SK-N-SH (cell line): ENCODE measurements around the gene RNF169. TPM values are rescaled to one million over a fixed set of nuclear protein-coding genes. Genes with fewer than 3 reads are reported as not detected.

ENCODE experiments used
- CTCF ChIA-PET: fragments of 300-600, 350-600 bp; formaldehyde crosslinking; extraction: SDS; loops from one replicate; lab custom pipeline; 2021; lab: Yijun Ruan, JAX
- POLR2A ChIA-PET: fragments of 350-600 bp; sonication (Branson Sonifier 250); formaldehyde crosslinking; extraction: SDS; loops from one replicate; lab custom pipeline; 2020; ENCODE audit warnings: antibody characterized with exemption, inconsistent platforms; lab: Yijun Ruan, JAX
- DNase-seq: peaks from one replicate; pipeline ENCODE4 v3.0.0; 2012
- H2AFZ ChIP-seq: fragments of 200-600 bp; sonication (generic); 2 replicates; pipeline ENCODE4 v1.8.1; 2016; ENCODE audit warnings: antibody characterized with exemption, mild to moderate bottlenecking, low read depth
- H3F3A ChIP-seq: fragments of 200-600 bp; sonication (generic); replicated peaks from 2 replicates; pipeline ENCODE3; 2016; ENCODE audit warnings: antibody characterized with exemption, mild to moderate bottlenecking; ENCODE audit not compliant: insufficient read depth
- H3K27ac ChIP-seq, 2 experiments: fragments of 200-500 bp in 1 of 2; fragments of 200-600 bp in 1 of 2; sonication (Bioruptor generic) in 1 of 2; sonication (generic), shearing (Covaris generic) in 1 of 2; 2 replicates each; pipeline versions ENCODE4 v1.5.1 to v1.6.1; 2014 to 2016; ENCODE audit warnings: low read depth in 2 of 2, inconsistent platforms in 1 of 2, low read length in 1 of 2, mild to moderate bottlenecking in 1 of 2, mixed read lengths in 1 of 2
- H3K27me3 ChIP-seq: fragments of 200-600 bp; sonication (generic), shearing (Covaris generic); 2 replicates; pipeline ENCODE4 v1.6.1; 2016; ENCODE audit warnings: mixed run types; ENCODE audit not compliant: insufficient read depth
- H3K36me3 ChIP-seq, 2 experiments: fragments of 200-500 bp in 1 of 2; fragments of 200-600 bp in 1 of 2; sonication (Bioruptor generic) in 1 of 2; sonication (generic) in 1 of 2; replicated peaks in 1 of 2; 2 replicates each; pipeline versions ENCODE3 to v1.5.1; 2014 to 2016; ENCODE audit warnings: low read length in 1 of 2, mild to moderate bottlenecking in 1 of 2; ENCODE audit not compliant: insufficient read depth in 2 of 2, control insufficient read depth in 1 of 2
- H3K4me1 ChIP-seq, 2 experiments: fragments of 200-500 bp in 1 of 2; fragments of 200-600 bp in 1 of 2; sonication (Bioruptor generic) in 1 of 2; sonication (generic), shearing (Covaris generic) in 1 of 2; 2 replicates each; pipeline versions ENCODE4 v1.5.1 to v1.6.1; 2014 to 2016; ENCODE audit warnings: low read depth in 1 of 2, low read length in 1 of 2, mixed run types in 1 of 2; ENCODE audit not compliant: insufficient read depth in 2 of 2, control insufficient read depth in 1 of 2
- H3K4me2 ChIP-seq: fragments of 200-600 bp; sonication (generic), shearing (Covaris generic); 2 replicates; pipeline ENCODE4 v1.6.1; 2017; ENCODE audit warnings: mixed run types
- H3K4me3 ChIP-seq, 2 experiments: fragments of 200-500 bp in 1 of 2; fragments of 200-600 bp in 1 of 2; sonication (Bioruptor generic) in 1 of 2; sonication (generic), shearing (Covaris generic) in 1 of 2; 2 replicates each; pipeline versions ENCODE4 v1.5.1 to v1.8.1; 2014 to 2016; ENCODE audit warnings: low read depth in 2 of 2, inconsistent platforms in 1 of 2, low read length in 1 of 2, mild to moderate bottlenecking in 1 of 2, mixed read lengths in 1 of 2, moderate library complexity in 1 of 2
- H3K79me2 ChIP-seq: fragments of 200-600 bp; sonication (generic); 2 replicates; pipeline ENCODE4 v1.8.1; 2017; ENCODE audit warnings: mild to moderate bottlenecking; ENCODE audit not compliant: insufficient read depth
- H3K9ac ChIP-seq: fragments of 200-600 bp; sonication (generic); 2 replicates; pipeline ENCODE4 v1.6.1; 2017; ENCODE audit warnings: mixed run types
- H3K9me2 ChIP-seq: fragments of 200-600 bp; sonication (generic); 2 replicates; pipeline ENCODE4 v1.6.1; 2017; ENCODE audit warnings: mixed run types
- H3K9me3 ChIP-seq: fragments of 200-600 bp; sonication (generic); 2 replicates; pipeline ENCODE4 v1.6.1; 2017; ENCODE audit warnings: mixed run types, mild to moderate bottlenecking, moderate library complexity
- H4K20me1 ChIP-seq: fragments of 200-600 bp; sonication (generic); 2 replicates; pipeline ENCODE4 v1.6.1; 2017; ENCODE audit warnings: mild to moderate bottlenecking, mixed run types; ENCODE audit not compliant: insufficient read depth
- ELF1 ChIP-seq: IDR thresholded peaks from 2 replicates; pipeline ENCODE4 v1.4.0; 2012
- EP300 ChIP-seq, 2 experiments: IDR thresholded peaks; 2 replicates each; pipeline versions ENCODE4 v1.4.0 to v1.6.1; 2012; ENCODE audit warnings: borderline replicate concordance in 1 of 2, low read depth in 1 of 2, low read length in 1 of 2
- EZH2phosphoT487 ChIP-seq: fragments of 200-600 bp; sonication (generic); IDR thresholded peaks from 2 replicates; pipeline ENCODE4 v1.6.1; 2017; ENCODE audit warnings: low read depth, mixed run types, mild to moderate bottlenecking, antibody characterized with exemption, moderate library complexity, borderline replicate concordance
- JUND ChIP-seq: IDR thresholded peaks from 2 replicates; pipeline ENCODE4 v1.4.0; 2012
- MEF2A ChIP-seq: IDR thresholded peaks from 2 replicates; pipeline ENCODE4 v1.4.0; 2012; ENCODE audit warnings: low read depth, borderline replicate concordance
- NFIC ChIP-seq: IDR thresholded peaks from 2 replicates; pipeline ENCODE4 v1.4.0; 2012; ENCODE audit warnings: borderline replicate concordance
- NRF1 ChIP-seq: IDR thresholded peaks from 2 replicates; pipeline ENCODE4 v1.6.1; 2012; ENCODE audit warnings: low read depth, mild to moderate bottlenecking, low read length
- RFX5 ChIP-seq: IDR thresholded peaks from 2 replicates; pipeline ENCODE4 v1.6.1; 2012; ENCODE audit warnings: mild to moderate bottlenecking, improper control_type of control experiment, low read length
- TAF1 ChIP-seq: IDR thresholded peaks from 2 replicates; pipeline ENCODE4 v1.6.1; 2012; ENCODE audit warnings: low read depth, mild to moderate bottlenecking, low read length, moderate library complexity, borderline replicate concordance
- TEAD4 ChIP-seq: IDR thresholded peaks from 2 replicates; pipeline ENCODE4 v1.4.0; 2012; ENCODE audit warnings: mild to moderate bottlenecking, borderline replicate concordance; ENCODE audit not compliant: insufficient read depth
- YY1 ChIP-seq: IDR thresholded peaks from 2 replicates; pipeline ENCODE4 v1.4.0; 2012; ENCODE audit warnings: low read depth, mild to moderate bottlenecking
- WGBS: methylation state at CpG from one replicate; pipeline ENCODE4 v1.1.6; 2017; ENCODE audit warnings: low lambda C conversion rate; 5-methylcytosine and 5-hydroxymethylcytosine counted together
- polyA plus RNA-seq, 3 experiments: library from polyadenylated mRNA; depleted of rRNA; stranded (reverse); fragments of >200 nt; gene quantifications; 2 replicates each; pipeline ENCODE4 v1.2.3, GENCODE V29; 2012
- TF ChIP-seq, protein P1 (sequence below): IDR thresholded peaks from 2 replicates; pipeline ENCODE4 v1.4.0; 2012; ENCODE audit warnings: low read depth
- TF ChIP-seq, protein P2 (sequence below): fragments of 150-350 bp; IDR thresholded peaks from 2 replicates; pipeline ENCODE4 v1.6.1; 2016; ENCODE audit warnings: mild to moderate bottlenecking, low read depth, low read length

The RNF169 gene
- polyA plus RNA-seq, 1 of the 3 experiments (the other 2 are of a cell fraction): 2.2 TPM

DNA sequence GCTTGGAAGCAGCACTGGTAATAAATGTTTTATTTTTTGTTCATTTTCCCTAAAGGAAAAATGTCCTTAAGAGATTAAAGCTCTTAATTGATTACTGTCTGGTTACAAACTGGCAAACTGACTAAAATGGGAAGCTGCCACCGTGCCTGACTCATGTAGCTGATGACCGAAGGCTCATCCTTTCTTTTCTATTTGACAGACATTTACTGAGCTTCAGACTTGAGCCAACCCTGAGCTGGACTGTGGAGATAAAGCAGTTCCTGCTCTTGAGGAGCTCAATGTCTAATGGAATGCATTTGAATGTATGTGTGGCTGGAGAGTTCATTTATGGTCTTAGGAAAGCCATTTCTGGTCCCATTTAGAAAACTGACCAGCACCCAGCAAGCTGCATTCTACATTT, 91.3 kb downstream of the RNF169 start:
- Histone ChIP-seq H3F3A (peaks cover 6% of the 10 kb centered on the region), H3K9me2 (no peaks in the 10 kb centered on the region), H3K36me3 (peaks cover 59 to 94% of the 10 kb centered on the region in 2 experiments), H3K9ac (no peak overlapping the region), H3K79me2 (no peaks in the 10 kb centered on the region), H3K4me2 (no peak overlapping the region), H2AFZ (no peak overlapping the region), H3K27ac (no peak overlapping the region), H3K4me3 (no peak overlapping the region), H3K9me3 (no peaks in the 10 kb centered on the region), H4K20me1 (no peaks in the 10 kb centered on the region), H3K27me3 (no peaks in the 10 kb centered on the region), H3K4me1 (no peaks in the 10 kb centered on the region; a peak in 1 of 4 replicates)
- no peak for DNase-seq
- WGBS: 83% methylated on average over 2 of the region's 2 CpGs
- TF ChIP-seq RFX5 (no peak), NFIC (no peak), ELF1 (no peak)
- POLR2A ChIA-PET: interaction anchor here (0.7 kb wide), 1 partner anchor 11 kb away, joined by 3 read pairs; no protein-coding TSS in a partner anchor
- CTCF ChIA-PET: interaction anchor here (0.7 to 1.3 kb wide), 2 partner anchors 14 to 1245 kb away, joined by 3 read pairs; no protein-coding TSS in a partner anchor

DNA sequence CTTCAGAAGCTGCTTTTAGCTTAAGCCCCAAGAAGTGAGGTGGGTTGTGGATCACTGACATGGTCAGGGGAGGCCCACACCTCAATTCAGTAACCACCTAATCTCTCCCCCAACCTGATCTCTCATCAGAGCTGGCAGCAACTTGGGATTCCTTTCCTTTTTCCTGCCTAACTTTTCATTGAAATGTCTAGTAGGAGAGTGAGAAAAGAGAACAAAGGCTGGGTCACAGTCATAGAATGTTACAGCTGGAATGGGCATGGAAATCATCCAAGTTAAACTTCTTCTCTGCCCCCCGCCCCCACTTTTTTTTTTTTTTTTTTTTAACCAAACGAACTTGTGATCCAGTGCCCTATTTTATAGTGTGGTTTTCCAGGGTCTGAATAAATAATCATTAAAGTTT, 91.8 kb downstream of the RNF169 start:
- Histone ChIP-seq H3K9me3 (no peaks in the 10 kb centered on the region), H4K20me1 (no peaks in the 10 kb centered on the region), H3K4me2 (no peak overlapping the region), H3K27ac (no peak overlapping the region), H3K4me3 (no peak overlapping the region), H2AFZ (no peak overlapping the region), H3K9me2 (no peaks in the 10 kb centered on the region), H3K4me1 (no peaks in the 10 kb centered on the region; a peak in 1 of 4 replicates), H3F3A (peaks cover 6% of the 10 kb centered on the region), H3K79me2 (no peaks in the 10 kb centered on the region), H3K9ac (no peak overlapping the region), H3K27me3 (no peaks in the 10 kb centered on the region), H3K36me3 (peaks cover 62 to 94% of the 10 kb centered on the region in 2 experiments)
- ChIA-PET POLR2A (interaction anchor here (0.7 kb wide), 1 partner anchor 11 kb away, joined by 3 read pairs; no protein-coding TSS in a partner anchor), CTCF (interaction anchor here (0.7 to 1.3 kb wide), 4 partner anchors 11 to 1245 kb away, joined by 3 read pairs; no protein-coding TSS in a partner anchor)
- DNase-seq: no peak
- TF ChIP-seq JUND: no peak
- TF ChIP-seq MEF2A: no peak
- TF ChIP-seq EP300 (IDR thresholded peaks at IDR 0.05; ENCODE audit: borderline replicate concordance in 1 of 2, low read depth in 1 of 2, low read length in 1 of 2): no peak
- TF ChIP-seq YY1: no peak
- TF ChIP-seq EZH2phosphoT487: no peak
- no peak for TF ChIP-seq NFIC
- TF ChIP-seq NRF1: no peak
- TF ChIP-seq TEAD4: no peak
- WGBS: 84% methylated on average over 2 of the region's 2 CpGs

DNA sequence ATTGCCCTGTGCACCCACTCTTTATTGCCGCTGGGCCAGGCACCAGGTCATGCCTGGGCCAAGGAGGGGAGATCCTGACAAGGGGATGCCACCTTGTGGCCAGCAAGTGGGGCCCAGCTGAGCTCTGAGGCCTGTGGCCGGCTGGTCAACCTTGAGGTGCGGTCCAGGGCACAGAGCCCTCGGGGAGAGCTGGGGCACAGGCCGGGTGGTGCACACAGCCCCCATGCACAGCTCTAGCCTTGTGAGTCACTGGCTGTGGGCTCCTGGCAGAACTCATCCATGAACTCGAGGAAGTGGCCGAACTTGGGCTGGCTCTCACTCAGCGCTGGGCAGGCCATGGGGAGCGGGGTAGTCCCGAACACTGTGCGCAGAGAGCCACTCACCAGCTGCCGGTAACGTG, 94.3 kb downstream of the RNF169 start:
- no peaks in the 10 kb centered on the region for H3K27me3 ChIP-seq
- H3F3A ChIP-seq: peaks cover 16% of the 10 kb centered on the region
- no peak for DNase-seq
- H3K9me2 ChIP-seq: no peaks in the 10 kb centered on the region
- no peak overlapping the region for H3K4me3 ChIP-seq
- H3K27ac ChIP-seq: no peak overlapping the region
- no peaks in the 10 kb centered on the region for H4K20me1 ChIP-seq
- H3K9me3 ChIP-seq: no peaks in the 10 kb centered on the region
- H2AFZ ChIP-seq: no peak overlapping the region
- no peak overlapping the region for H3K9ac ChIP-seq
- 93% methylated on average over 6 of the region's 13 CpGs for WGBS
- no peak for TF ChIP-seq TAF1
- TF ChIP-seq, protein P1, sequence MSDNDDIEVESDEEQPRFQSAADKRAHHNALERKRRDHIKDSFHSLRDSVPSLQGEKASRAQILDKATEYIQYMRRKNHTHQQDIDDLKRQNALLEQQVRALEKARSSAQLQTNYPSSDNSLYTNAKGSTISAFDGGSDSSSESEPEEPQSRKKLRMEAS: no peak
- TF ChIP-seq, protein P2, sequence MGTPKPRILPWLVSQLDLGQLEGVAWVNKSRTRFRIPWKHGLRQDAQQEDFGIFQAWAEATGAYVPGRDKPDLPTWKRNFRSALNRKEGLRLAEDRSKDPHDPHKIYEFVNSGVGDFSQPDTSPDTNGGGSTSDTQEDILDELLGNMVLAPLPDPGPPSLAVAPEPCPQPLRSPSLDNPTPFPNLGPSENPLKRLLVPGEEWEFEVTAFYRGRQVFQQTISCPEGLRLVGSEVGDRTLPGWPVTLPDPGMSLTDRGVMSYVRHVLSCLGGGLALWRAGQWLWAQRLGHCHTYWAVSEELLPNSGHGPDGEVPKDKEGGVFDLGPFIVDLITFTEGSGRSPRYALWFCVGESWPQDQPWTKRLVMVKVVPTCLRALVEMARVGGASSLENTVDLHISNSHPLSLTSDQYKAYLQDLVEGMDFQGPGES: no peak
- H3K36me3 ChIP-seq: peaks cover 48 to 90% of the 10 kb centered on the region in 2 experiments
- no peak overlapping the region for H3K4me2 ChIP-seq
- CTCF ChIA-PET: interaction anchor here (0.7 kb wide), 1 partner anchor 141 kb away, joined by 3 read pairs; no protein-coding TSS in a partner anchor
- POLR2A ChIA-PET: no interaction called here
- H3K4me1 ChIP-seq: no peaks in the 10 kb centered on the region
- no peaks in the 10 kb centered on the region for H3K79me2 ChIP-seq
